H9 (cell line): ENCODE measurements around the gene MAP1LC3C. TPM values are rescaled to one million over a fixed set of nuclear protein-coding genes. Genes with fewer than 3 reads are reported as not detected.

Experiments used
- DNase-seq: peaks from one replicate; pipeline ENCODE4 v3.0.0-alpha.2; 2017
- H2AFZ ChIP-seq: one replicate; pipeline ENCODE4 v1.6.1; 2013; ENCODE audit warnings: mild to moderate bottlenecking, low read length, control low read depth, moderate library complexity
- H2AK5ac ChIP-seq: 2 replicates; pipeline ENCODE4 v1.6.1; 2013; ENCODE audit warnings: low read length, control low read depth, mixed read lengths; ENCODE audit not compliant: insufficient read length
- H2BK120ac ChIP-seq: one replicate; pipeline ENCODE4 v1.6.1; 2013; ENCODE audit warnings: low read depth, mild to moderate bottlenecking, low read length, control low read depth, inconsistent platforms; ENCODE audit not compliant: poor library complexity, severe bottlenecking
- H2BK12ac ChIP-seq: 2 replicates; pipeline ENCODE4 v1.6.1; 2013; ENCODE audit warnings: low read length, control low read depth, mixed read lengths, low read depth; ENCODE audit not compliant: insufficient read length
- H2BK15ac ChIP-seq: 2 replicates; pipeline ENCODE4 v1.6.1; 2013; ENCODE audit warnings: low read depth, low read length, control low read depth
- H2BK20ac ChIP-seq: one replicate; pipeline ENCODE4 v1.6.1; 2013; ENCODE audit warnings: low read depth, mild to moderate bottlenecking, low read length, control low read depth, inconsistent platforms; ENCODE audit not compliant: poor library complexity, severe bottlenecking
- H2BK5ac ChIP-seq: 2 replicates; pipeline ENCODE4 v1.6.1; 2013; ENCODE audit warnings: low read length, control low read depth, mixed read lengths; ENCODE audit not compliant: insufficient read length
- H3K14ac ChIP-seq: 2 replicates; pipeline ENCODE4 v1.6.1; 2013; ENCODE audit warnings: low read length, control low read depth; ENCODE audit not compliant: insufficient read depth
- H3K18ac ChIP-seq: 2 replicates; pipeline ENCODE4 v1.6.1; 2013; ENCODE audit warnings: low read depth, mild to moderate bottlenecking, mixed read lengths, low read length, control low read depth; ENCODE audit not compliant: insufficient read length
- H3K23ac ChIP-seq: 2 replicates; pipeline ENCODE4 v1.6.1; 2013; ENCODE audit warnings: low read length, control low read depth, mixed read lengths, low read depth; ENCODE audit not compliant: insufficient read length
- H3K23me2 ChIP-seq: 2 replicates; pipeline ENCODE4 v1.6.1; 2013; ENCODE audit warnings: low read depth, mild to moderate bottlenecking, mixed read lengths, low read length, control low read depth; ENCODE audit not compliant: insufficient read length, poor library complexity, severe bottlenecking
- H3K27ac ChIP-seq: 2 replicates; pipeline ENCODE4 v1.5.1; 2013; ENCODE audit warnings: low read length, control low read depth, mixed read lengths, low read depth; ENCODE audit not compliant: insufficient read length
- H3K27me3 ChIP-seq: 2 replicates; pipeline ENCODE4 v1.6.1; 2013; ENCODE audit warnings: low read length, control low read depth, inconsistent platforms; ENCODE audit not compliant: insufficient read depth
- H3K4ac ChIP-seq: 2 replicates; pipeline ENCODE4 v1.6.1; 2013; ENCODE audit warnings: low read depth, mild to moderate bottlenecking, control low read depth, inconsistent platforms, low read length, moderate library complexity
- H3K4me1 ChIP-seq: 2 replicates; pipeline ENCODE4 v1.6.1; 2013; ENCODE audit warnings: low read length, control low read depth, inconsistent platforms; ENCODE audit not compliant: insufficient read depth
- H3K4me2 ChIP-seq: 2 replicates; pipeline ENCODE4 v1.6.1; 2013; ENCODE audit warnings: low read length, control low read depth, mixed read lengths; ENCODE audit not compliant: insufficient read length, insufficient read depth
- H3K56ac ChIP-seq: 2 replicates; pipeline ENCODE4 v1.6.1; 2013; ENCODE audit warnings: low read depth, mild to moderate bottlenecking, mixed read lengths, low read length, control low read depth; ENCODE audit not compliant: insufficient read length
- H3K79me1 ChIP-seq: 2 replicates; pipeline ENCODE4 v1.6.1; 2013; ENCODE audit warnings: low read depth, mild to moderate bottlenecking, moderate library complexity, low read length, control low read depth, inconsistent platforms; ENCODE audit not compliant: insufficient read depth, poor library complexity, severe bottlenecking
- H3K79me2 ChIP-seq: 2 replicates; pipeline ENCODE4 v1.6.1; 2013; ENCODE audit warnings: low read length, control low read depth, inconsistent platforms; ENCODE audit not compliant: insufficient read depth
- H3K9ac ChIP-seq: 2 replicates; pipeline ENCODE4 v1.6.1; 2013; ENCODE audit warnings: low read length, control low read depth, mixed read lengths; ENCODE audit not compliant: insufficient read length; ENCODE audit errors: extremely low read depth
- H3K9me3 ChIP-seq: one replicate; pipeline ENCODE4 v1.6.1; 2013; ENCODE audit warnings: low read depth, low read length, inconsistent platforms; ENCODE audit not compliant: control insufficient read depth
- H3T11ph ChIP-seq: one replicate; pipeline ENCODE4 v1.6.1; 2013; ENCODE audit warnings: mild to moderate bottlenecking, low read length, control low read depth, inconsistent platforms
- H4K20me1 ChIP-seq: one replicate; pipeline ENCODE4 v1.6.1; 2013; ENCODE audit not compliant: control insufficient read depth, insufficient read length, insufficient read depth
- H4K5ac ChIP-seq: 2 replicates; pipeline ENCODE4 v1.6.1; 2013; ENCODE audit warnings: low read depth, mild to moderate bottlenecking, mixed read lengths, low read length, control low read depth; ENCODE audit not compliant: insufficient read length
- H4K8ac ChIP-seq: replicated peaks from 2 replicates; pipeline ENCODE4 v1.6.1; 2013; ENCODE audit warnings: low read length, control low read depth, mixed read lengths, low read depth; ENCODE audit not compliant: insufficient read length
- H4K91ac ChIP-seq: 2 replicates; pipeline ENCODE4 v1.6.1; 2013; ENCODE audit warnings: low read depth, mild to moderate bottlenecking, moderate library complexity, mixed read lengths, low read length, control low read depth; ENCODE audit not compliant: insufficient read length
- H3K27ac Mint-ChIP-seq, 3 experiments: 2 replicates in 2 of 3; 3 replicates in 1 of 3; pipeline ENCODE4 v1.8.0; 2020 to 2021; ENCODE audit warnings: mixed read lengths in 3 of 3, mild to moderate bottlenecking in 1 of 3, moderate library complexity in 1 of 3
- H3K27me3 Mint-ChIP-seq: 2 replicates; pipeline ENCODE4 v1.8.0; 2021; ENCODE audit warnings: low read depth, mild to moderate bottlenecking, moderate library complexity, mixed read lengths
- H3K36me3 Mint-ChIP-seq, 3 experiments: 2 replicates in 2 of 3; 3 replicates in 1 of 3; pipeline ENCODE4 v1.8.0; 2020 to 2021; ENCODE audit warnings: low read depth in 3 of 3, mixed read lengths in 3 of 3; ENCODE audit not compliant: insufficient read depth in 1 of 3
- H3K4me1 Mint-ChIP-seq, 2 experiments: 2 replicates each; pipeline ENCODE4 v1.8.0; 2020; ENCODE audit warnings: mixed read lengths in 2 of 2
- H3K4me3 Mint-ChIP-seq, 2 experiments: 2 replicates in 1 of 2; 3 replicates in 1 of 2; pipeline ENCODE4 v1.8.0; 2020 to 2021; ENCODE audit warnings: mild to moderate bottlenecking in 2 of 2, mixed read lengths in 2 of 2, moderate library complexity in 1 of 2
- H3K9me3 Mint-ChIP-seq, 2 experiments: 2 replicates in 1 of 2; 3 replicates in 1 of 2; pipeline ENCODE4 v1.8.0; 2020; ENCODE audit warnings: mild to moderate bottlenecking in 2 of 2, mixed read lengths in 2 of 2, moderate library complexity in 1 of 2
- WGBS: extraction: QIAGEN DNeasy Blood & Tissue Kit; methylation state at CpG from one replicate; pipeline ENCODE4 v1.1.7; 2013; ENCODE audit warnings: missing lambda C conversion rate, low lambda C conversion rate, mixed read lengths; ENCODE audit not compliant: insufficient read length; ENCODE audit errors: extremely low coverage; 5-methylcytosine and 5-hydroxymethylcytosine counted together
- total RNA-seq: library from RNA; stranded (reverse); gene quantifications from 2 replicates; pipeline ENCODE4 v1.2.1, GENCODE V29; 2021
- TF ChIP-seq, protein P1 (sequence below): fragments of 200-600 bp; sonication (generic); conservative IDR thresholded peaks from 3 replicates; pipeline ENCODE4 v1.8.0; 2021; ENCODE audit warnings: antibody characterized with exemption, mild to moderate bottlenecking

Gene MAP1LC3C
- total RNA-seq, 1 experiment from 2014 or later = 3.6 TPM

DNA sequence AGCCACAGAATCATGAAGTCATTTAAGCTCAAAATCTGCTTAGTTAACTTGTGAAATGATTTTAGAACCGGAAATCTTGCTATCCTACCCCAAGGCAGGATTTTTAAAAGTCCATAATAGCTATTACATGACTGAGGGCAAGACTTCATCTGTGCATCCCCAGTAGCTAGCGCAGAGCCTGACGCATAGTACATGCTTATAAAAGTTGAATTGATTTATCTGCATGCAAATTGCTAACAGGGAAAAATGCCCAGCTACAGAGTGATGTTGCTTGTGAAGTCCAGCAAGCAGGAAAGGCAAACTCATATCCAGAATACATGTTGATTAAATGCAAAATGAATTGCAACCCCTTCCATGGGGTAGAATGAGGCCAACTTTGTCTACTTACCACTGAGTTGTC lies 8.1 kb upstream of the MAP1LC3C start:
- Histone ChIP-seq H3K9me3 (no peaks in the 10 kb centered on the region), H3K79me2 (no peaks in the 10 kb centered on the region), H3K14ac (no peak overlapping the region), H3K27ac (no peak overlapping the region), H4K8ac (no peak overlapping the region), H3K79me1 (no peaks in the 10 kb centered on the region), H2AK5ac (no peak overlapping the region), H2BK12ac (no peak overlapping the region), H3K23me2 (no peaks in the 10 kb centered on the region), H4K5ac (no peak overlapping the region), H3K27me3 (no peaks in the 10 kb centered on the region), H2BK5ac (no peak overlapping the region), H3K4ac (no peak overlapping the region), H2BK20ac (no peak overlapping the region), H4K20me1 (no peaks in the 10 kb centered on the region), H4K91ac (no peak overlapping the region), H2BK120ac (no peak overlapping the region), H3K4me1 (no peaks in the 10 kb centered on the region; the same call in 1 of the 2 replicates), H2BK15ac (no peak overlapping the region), H3K4me2 (no peak overlapping the region), H3K18ac (no peak overlapping the region), H3K56ac (no peak overlapping the region), H3K23ac (no peak overlapping the region), H2AFZ (no peak overlapping the region), H3K9ac (no peak overlapping the region), H3T11ph (no peak overlapping the region)
- no peaks in the 10 kb centered on the region; a peak in 1 of 7 replicates for H3K36me3 Mint-ChIP-seq
- DNase-seq = no peak
- no peak overlapping the region for H3K27ac Mint-ChIP-seq
- no peaks in the 10 kb centered on the region for H3K9me3 Mint-ChIP-seq
- H3K4me3 Mint-ChIP-seq = no peak overlapping the region
- peaks cover 21 to 23% of the 10 kb centered on the region in 2 experiments for H3K4me1 Mint-ChIP-seq
- TF ChIP-seq, protein P1, sequence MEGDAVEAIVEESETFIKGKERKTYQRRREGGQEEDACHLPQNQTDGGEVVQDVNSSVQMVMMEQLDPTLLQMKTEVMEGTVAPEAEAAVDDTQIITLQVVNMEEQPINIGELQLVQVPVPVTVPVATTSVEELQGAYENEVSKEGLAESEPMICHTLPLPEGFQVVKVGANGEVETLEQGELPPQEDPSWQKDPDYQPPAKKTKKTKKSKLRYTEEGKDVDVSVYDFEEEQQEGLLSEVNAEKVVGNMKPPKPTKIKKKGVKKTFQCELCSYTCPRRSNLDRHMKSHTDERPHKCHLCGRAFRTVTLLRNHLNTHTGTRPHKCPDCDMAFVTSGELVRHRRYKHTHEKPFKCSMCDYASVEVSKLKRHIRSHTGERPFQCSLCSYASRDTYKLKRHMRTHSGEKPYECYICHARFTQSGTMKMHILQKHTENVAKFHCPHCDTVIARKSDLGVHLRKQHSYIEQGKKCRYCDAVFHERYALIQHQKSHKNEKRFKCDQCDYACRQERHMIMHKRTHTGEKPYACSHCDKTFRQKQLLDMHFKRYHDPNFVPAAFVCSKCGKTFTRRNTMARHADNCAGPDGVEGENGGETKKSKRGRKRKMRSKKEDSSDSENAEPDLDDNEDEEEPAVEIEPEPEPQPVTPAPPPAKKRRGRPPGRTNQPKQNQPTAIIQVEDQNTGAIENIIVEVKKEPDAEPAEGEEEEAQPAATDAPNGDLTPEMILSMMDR = no peak
- no peaks in the 10 kb centered on the region for H3K27me3 Mint-ChIP-seq
- no CpG with 5 or more reads among the region's 3 CpGs for WGBS
